HG02884 (cell line): ENCODE data around the gene ACTG2.
"Not testable (repeated sequence)": the region's sequence is repeated elsewhere in the genome, so short reads cannot be mapped to it uniquely, and the experiment has no call there.

Experiments
- ATAC-seq: cut with Tn5 transposase; IDR thresholded peaks from one replicate; pipeline ENCODE4 v1.9.1; 2021; ENCODE audit warnings: mild to moderate bottlenecking, moderate library complexity; ENCODE audit not compliant: unreplicated experiment

The ACTG2 gene

GRCh38 chr2:73892631-73893329 lies at the start of gene ACTG2:
Gene ACTG2 (plus strand): TSS chr2:73893008. CDS start chr2:73901312, 8,304 bp downstream.
- ATAC-seq = no peak

GRCh38 chr2:73844087-73844486 lies 48.7 kb upstream of the ACTG2 start:
- ATAC-seq = no peak

- no peak for ATAC-seq
Measured at GRCh38 chr2:73850009-73850408, 42.8 kb upstream of the ACTG2 start.

- no peak for ATAC-seq
Measured at GRCh38 chr2:73851274-73851673, 41.5 kb upstream of the ACTG2 start.

- no peak for ATAC-seq
Measured at GRCh38 chr2:73852020-73852419, 40.8 kb upstream of the ACTG2 start.

- no peak for ATAC-seq
Measured at GRCh38 chr2:73855526-73855925, 37.3 kb upstream of the ACTG2 start.

GRCh38 chr2:73856214-73856613 lies 36.6 kb upstream of the ACTG2 start:
- no peak for ATAC-seq

GRCh38 chr2:73859721-73860586 lies 32.9 kb upstream of the ACTG2 start:
- ATAC-seq = no peak

GRCh38 chr2:73862987-73863386 lies 29.8 kb upstream of the ACTG2 start:
- ATAC-seq = no peak

GRCh38 chr2:73868204-73868978 lies 24.4 kb upstream of the ACTG2 start:
- no peak for ATAC-seq

- no peak for ATAC-seq
Measured at GRCh38 chr2:73870084-73870483, 22.7 kb upstream of the ACTG2 start.

- ATAC-seq = no peak
Measured at GRCh38 chr2:73877071-73877802, 15.6 kb upstream of the ACTG2 start.

- not testable (repeated sequence) for ATAC-seq
Measured at GRCh38 chr2:73877984-73878383, 14.8 kb upstream of the ACTG2 start.

- no peak for ATAC-seq
Measured at GRCh38 chr2:73885406-73885805, 7.4 kb upstream of the ACTG2 start.

GRCh38 chr2:73886357-73886756 lies 6.5 kb upstream of the ACTG2 start:
- ATAC-seq = no peak

- not testable (repeated sequence) for ATAC-seq
Measured at GRCh38 chr2:73887596-73888353, 5.0 kb upstream of the ACTG2 start.

- ATAC-seq = no peak
Measured at GRCh38 chr2:73888388-73888787, 4.4 kb upstream of the ACTG2 start.

- ATAC-seq = no peak
Measured at GRCh38 chr2:73889206-73889605, 3.6 kb upstream of the ACTG2 start.

GRCh38 chr2:73890301-73891092 lies 2.3 kb upstream of the ACTG2 start:
- ATAC-seq = no peak
